Vagina (tissue), 2 donors: Measurements from ENCODE around the gene NEU4.

Experiments used
- POLR2AphosphoS5 ChIP-seq, 2 donors: sonication (generic); formaldehyde crosslinking; IDR thresholded peaks; one replicate each; pipeline ENCODE4 v1.9.0; 2017; ENCODE audit warnings: antibody characterized with exemption in 2 of 2, mild to moderate bottlenecking in 2 of 2, low read depth in 1 of 2; ENCODE audit not compliant: insufficient read depth in 1 of 2
- TF ChIP-seq, protein P1 (sequence below), 3 experiments: fragments of 450-650 bp in 2 of 3; fragments of 200-600 bp in 1 of 3; sonication (generic) in 1 of 3; IDR thresholded peaks; one replicate each; pipeline ENCODE4 v1.5.1; 2017 to 2019; ENCODE audit warnings: antibody characterized with exemption in 3 of 3, mild to moderate bottlenecking in 2 of 3, moderate library complexity in 2 of 3

DNA sequence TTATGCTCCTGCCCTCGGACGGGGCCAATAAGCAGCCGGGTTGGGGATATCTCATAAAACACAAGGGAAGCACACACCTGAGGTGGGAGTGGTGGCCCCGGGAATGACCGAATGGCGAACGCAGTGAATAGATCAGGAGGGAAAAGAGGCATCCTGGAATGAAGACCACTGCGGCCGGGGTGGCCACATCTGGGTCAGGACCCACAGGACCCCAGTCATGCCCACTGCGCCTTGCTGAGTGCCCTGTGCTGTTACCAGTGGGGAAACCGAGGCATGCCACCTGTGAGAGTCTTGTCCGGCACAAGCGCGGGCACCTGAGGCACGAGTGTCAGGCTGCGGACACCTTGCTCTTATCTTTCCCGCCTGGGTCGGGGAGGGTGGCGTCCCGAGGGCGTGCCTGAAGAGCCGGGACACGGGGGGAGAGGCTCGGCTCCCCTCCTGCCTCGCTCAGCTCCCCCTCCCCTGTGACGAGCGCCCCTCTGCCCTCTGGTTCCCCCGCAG is 48.1 kb downstream of the NEU4 start:
- TF ChIP-seq, protein P1, sequence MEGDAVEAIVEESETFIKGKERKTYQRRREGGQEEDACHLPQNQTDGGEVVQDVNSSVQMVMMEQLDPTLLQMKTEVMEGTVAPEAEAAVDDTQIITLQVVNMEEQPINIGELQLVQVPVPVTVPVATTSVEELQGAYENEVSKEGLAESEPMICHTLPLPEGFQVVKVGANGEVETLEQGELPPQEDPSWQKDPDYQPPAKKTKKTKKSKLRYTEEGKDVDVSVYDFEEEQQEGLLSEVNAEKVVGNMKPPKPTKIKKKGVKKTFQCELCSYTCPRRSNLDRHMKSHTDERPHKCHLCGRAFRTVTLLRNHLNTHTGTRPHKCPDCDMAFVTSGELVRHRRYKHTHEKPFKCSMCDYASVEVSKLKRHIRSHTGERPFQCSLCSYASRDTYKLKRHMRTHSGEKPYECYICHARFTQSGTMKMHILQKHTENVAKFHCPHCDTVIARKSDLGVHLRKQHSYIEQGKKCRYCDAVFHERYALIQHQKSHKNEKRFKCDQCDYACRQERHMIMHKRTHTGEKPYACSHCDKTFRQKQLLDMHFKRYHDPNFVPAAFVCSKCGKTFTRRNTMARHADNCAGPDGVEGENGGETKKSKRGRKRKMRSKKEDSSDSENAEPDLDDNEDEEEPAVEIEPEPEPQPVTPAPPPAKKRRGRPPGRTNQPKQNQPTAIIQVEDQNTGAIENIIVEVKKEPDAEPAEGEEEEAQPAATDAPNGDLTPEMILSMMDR (IDR thresholded peaks at IDR 0.05) = no peak
- no peak for TF ChIP-seq POLR2AphosphoS5 (IDR thresholded peaks at IDR 0.05; ENCODE audit: insufficient read depth in 1 of 2, low read depth in 1 of 2)
